GM21367 (cell line): ENCODE data around the gene MYL10.
"Not testable (repeated sequence)": the region's sequence is repeated elsewhere in the genome, so short reads cannot be mapped to it uniquely, and the experiment has no call there.

Source experiments
- ATAC-seq: cut with Tn5 transposase; IDR thresholded peaks from one replicate; pipeline ENCODE4 v1.9.1; 2021; ENCODE audit not compliant: unreplicated experiment

The MYL10 gene

GRCh38 chr7:101620991-101621390 is 8.1 kb downstream of the MYL10 start:
- no peak for ATAC-seq

DNA sequence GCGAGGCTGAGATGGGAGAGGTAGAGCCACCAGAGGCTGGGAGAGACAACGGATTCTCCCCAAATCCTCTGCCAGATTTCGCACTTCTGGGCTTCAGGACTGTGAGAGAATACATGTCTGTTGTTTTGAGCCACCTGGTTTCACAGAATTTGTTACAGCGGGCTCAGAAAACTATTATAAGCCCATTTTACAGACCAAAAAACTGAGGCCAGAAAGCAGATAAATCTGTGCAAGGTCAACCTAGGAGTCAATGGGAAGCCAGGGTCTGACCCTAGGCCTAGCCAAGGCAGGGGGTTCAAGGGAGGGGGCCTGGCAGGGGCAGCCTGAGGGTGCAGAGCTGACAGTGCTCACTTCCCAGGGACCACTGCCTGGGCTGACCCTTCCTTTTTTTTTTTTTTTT is 8.7 kb downstream of the MYL10 start:
- ATAC-seq = no peak

DNA sequence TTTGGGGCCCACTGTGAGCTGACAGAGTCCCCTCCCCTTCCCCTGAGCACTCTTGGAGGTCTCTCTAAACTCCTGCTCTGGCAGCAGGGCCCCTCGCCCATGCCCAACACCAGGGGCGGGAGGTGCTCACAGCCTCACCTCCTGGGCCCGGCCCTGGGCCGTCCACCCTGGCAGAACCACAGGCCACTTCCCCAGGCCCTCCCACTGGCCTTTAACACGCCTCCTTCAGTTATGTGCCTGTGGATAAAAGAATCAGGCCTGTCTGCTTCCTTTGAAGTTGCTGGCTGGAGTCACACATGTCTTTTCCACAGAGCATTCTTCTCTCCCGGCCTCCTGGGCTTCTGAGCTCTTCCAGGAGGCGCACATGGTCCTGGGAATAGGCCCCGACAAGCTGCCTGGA is 10.2 kb downstream of the MYL10 start:
- ATAC-seq = no peak

- ATAC-seq = no peak
Measured at GRCh38 chr7:101618207-101618839, 10.8 kb downstream of the MYL10 start.

DNA sequence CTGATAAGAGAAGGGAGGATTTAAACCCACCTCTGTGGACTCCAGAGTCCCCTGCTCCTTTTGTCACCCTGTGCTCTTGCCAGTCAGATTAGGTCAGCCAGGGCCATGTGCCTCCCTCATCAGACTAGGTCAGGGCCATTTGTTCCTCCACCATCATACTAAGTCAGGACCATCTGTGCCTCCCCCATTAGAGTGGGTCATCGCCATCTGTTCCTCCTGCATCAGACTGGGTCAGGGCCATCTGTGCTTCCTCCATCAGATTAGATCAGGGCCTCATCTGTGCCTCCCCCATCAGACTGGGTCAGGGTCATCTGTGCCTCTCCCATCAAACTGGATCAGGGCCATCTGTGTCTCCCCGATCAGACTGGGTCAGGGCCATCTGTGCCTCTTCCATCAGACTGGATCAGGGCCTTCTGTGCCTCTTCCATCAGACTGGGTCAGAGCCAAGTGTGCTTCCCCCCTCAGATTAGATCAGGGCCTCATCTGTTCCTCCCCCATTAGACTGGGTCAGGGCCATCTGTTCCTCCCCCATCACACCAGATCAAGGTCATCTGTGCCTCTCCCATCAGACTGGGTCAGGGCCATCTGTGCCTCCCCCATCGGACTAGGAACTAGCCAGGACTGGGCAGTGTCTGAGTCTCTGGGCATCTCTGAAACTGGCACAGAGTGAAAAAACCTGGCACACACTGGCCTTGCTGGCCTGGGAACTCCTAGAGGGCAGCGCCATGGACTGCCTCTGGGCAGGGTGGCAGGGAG is 11.5 kb downstream of the MYL10 start:
- ATAC-seq = no peak

DNA sequence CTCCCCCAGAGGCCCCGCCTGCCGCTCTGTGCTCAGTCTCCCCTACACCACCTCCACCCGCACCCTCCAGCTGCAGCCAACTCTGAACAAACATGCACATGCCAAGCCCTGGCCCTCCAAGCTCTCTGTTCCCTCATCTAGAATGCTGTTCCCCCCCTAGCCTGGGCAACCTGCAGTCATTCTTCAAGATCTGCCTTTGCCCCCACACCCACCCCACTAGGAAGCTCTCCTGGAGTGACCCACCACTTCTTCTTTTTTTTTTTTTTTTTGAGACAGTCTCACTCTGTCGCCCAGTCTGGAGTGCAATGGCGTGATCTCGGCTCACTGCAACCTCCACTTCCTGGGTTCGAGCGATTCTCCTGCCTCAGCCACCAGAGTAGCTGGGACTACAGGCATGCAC is 13.7 kb downstream of the MYL10 start:
- ATAC-seq = no peak

DNA sequence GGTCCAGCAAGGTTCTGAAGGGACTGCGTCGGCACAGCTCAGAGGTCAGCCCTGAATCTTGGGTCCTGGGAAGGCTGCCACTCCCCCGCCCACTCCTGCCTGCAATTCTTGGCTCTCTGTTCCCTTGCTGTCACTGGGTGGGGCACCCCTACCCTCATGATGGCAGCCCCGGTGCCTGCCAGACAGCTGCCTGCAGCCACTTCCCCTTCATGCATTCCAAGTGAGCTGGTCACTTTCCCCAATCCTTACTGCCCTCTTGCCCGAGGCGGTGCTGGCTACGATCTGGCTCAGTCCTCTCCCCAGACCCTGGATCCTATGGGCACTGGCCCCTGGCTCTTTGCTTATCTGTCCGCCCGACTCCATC is 14.2 kb downstream of the MYL10 start:
- no peak for ATAC-seq

- ATAC-seq = no peak
Measured at GRCh38 chr7:101614098-101614938, 14.8 kb downstream of the MYL10 start.

- ATAC-seq = no peak
Measured at GRCh38 chr7:101612885-101613515, 16.1 kb downstream of the MYL10 start.

GRCh38 chr7:101608772-101609713 is 20.1 kb downstream of the MYL10 start:
- ATAC-seq = no peak

DNA sequence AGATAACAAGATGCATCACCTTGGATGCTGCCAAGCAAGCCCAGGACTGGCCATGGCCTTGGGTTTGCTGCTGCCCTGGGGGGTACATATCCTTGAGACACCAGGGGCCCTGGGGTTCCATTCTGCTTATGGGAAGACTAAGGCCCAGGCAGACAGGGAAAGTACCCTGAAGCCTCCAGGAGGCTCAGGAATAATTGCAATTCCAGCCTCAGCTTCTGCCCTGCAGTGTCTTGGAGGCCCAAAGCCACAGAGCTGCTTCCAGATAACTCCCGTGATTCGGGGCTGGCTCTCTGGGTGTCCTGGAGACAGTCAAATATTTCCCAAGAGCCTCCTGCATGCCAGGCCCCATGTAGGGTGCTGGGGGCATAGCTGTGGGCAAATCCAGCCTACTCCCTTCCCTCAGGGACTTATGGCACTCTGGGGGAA is 22.6 kb downstream of the MYL10 start:
- ATAC-seq = no peak

DNA sequence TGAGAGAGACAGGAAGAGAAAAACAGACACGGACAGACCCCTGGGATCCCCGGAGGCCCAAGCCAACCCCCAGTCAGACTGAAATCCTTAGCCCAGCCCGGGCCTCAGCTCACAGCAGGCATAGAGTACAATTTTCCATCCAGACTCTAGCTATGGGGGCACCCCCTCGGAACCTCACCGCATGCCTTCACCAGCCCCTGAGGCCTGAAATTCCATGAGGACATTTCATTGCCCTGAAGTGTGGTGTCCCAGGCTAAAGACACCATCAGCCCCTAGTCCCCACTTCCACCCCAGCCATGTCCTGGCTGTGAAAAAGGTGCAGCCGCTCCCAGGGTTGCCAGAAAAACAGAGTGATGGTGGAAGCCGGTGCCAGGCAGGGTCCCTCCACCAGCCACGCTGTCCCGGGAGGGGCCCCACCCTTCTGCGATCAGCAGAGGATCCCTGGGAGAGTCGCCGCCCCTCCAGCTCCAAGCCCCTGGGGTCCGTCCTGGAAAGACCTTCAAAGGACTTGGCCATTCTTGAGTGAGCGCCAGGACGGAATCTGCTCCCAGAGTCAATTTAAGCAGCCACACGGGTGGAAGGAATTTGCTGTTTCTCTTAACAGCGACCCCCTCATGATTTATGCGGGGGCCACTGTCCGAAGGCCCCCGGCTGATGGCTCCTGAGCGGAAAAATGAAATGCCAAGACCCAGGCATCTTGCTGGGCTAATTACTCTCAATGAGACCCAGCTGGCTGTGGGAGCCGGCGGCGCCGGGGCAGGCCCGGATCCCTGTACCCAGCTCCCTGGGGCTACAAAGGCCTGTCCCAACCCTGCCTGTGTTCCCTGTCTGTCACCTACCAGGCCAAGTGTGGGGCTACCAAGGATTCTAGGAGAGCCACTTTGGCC is 23.2 kb downstream of the MYL10 start:
- no peak for ATAC-seq

DNA sequence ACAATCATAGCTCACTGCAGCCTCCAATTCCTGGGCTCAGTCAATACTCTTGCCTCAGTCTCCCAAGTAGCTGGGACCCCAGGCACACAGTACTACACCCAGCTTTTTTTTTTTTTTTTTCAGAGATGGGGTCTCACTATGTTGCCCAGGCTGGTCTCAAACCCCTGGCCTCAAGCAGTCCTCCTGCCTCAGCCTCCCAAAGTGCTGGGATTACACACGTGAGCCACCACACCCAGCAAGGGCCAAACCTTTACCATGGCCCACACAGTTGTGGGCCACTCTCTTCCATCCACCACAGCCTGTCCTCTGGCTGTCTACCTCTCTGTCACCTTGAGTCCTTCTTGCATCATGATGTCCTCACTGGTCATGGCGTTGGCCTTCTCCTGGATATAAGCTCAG is 24.2 kb downstream of the MYL10 start:
- not testable (repeated sequence) for ATAC-seq

DNA sequence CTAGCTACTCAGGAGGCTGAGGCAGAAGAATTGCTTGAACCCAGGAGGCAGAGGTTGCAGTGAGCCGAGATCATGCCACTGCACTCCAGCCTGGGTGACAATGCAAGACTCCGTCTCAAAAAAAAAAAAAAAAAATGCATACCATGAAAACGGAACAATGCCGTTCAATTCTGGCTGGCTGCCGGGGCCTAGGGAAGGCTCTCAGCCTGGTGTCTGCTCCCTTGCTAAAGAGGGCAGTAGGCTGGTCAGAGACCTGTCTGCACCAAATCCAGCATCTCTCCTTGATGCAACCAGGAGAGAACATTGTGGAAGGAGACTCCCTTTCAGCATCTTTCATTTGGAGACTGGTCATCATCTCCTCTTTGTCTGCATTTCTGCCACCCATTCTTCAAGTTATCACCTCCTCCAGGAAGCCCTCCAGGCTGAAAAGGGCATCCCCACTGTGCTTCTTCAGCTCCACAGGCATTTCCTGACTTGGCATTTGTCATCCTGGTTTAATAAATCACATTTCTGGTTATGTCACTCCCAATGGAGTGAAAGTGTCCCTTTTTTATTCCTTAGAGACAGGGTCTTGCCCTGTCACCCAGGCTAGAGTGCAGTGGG is 24.7 kb downstream of the MYL10 start:
- ATAC-seq = no peak

DNA sequence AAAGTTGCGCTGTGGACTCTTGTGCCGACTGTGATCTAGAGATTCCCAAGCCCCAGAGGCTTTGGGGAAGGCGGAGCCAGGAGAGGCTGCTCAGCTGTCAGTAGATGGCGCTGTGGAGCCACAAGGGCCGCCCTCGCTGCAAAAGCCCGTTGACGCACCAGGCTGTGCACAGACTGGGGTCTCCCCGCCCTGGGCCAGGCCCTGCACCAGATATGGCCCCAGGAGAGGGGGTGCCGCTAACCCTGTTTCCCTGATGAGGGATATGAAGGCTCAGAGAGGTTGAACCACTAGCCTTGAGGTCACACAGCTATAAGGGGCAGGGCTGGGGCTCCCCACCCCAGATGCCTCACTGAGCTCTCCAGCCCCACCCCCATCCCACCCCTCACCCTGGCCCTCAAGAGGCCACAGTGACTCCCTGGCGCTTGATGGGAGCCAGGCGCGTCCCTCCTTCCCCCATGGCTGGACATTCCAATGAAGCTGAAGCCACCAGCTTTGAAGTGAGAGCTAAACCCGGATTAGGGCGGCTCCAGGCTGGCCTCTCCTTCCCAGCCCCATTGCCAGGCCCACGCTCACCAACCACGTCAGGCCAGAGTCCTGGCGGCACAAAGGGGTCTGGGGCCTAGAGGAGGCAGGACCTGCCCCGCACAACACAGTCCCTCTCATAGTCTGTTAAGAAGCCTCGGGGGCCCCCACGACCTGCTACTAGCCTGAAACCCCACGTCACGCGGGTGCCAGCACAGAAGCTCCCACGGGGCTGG is 26.4 kb downstream of the MYL10 start:
- ATAC-seq = no peak

- no peak for ATAC-seq
Measured at GRCh38 chr7:101602082-101602481, 27.0 kb downstream of the MYL10 start.

DNA sequence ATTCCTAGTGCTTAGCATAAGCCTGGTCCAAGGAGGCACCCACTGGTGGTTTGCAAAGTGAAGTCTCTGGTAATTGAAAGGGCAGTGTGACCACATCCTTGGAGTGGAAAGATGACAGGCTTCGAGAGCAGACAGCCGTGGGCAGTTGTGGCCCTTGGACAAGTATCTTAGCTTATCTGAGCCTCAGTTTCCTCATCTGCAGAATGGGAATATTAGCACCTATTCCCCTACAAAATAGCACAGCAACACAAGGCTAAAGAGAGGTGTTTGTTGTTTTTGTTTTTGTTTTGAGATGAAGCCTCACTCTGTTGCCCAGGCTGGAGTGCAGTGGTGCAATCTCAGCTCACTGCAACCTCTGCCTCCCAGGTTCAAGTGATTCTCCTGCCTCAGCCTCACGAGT is 29.3 kb downstream of the MYL10 start:
- no peak for ATAC-seq
